ENCODE measurements around the gene TMEM131. TPM values are rescaled to one million over a fixed set of nuclear protein-coding genes. Genes with fewer than 3 reads are reported as not detected.

The TMEM131 gene
- total and polyA plus RNA-seq, 2 experiments from 2014 or later = 9.2 to 22.7 TPM

DNA sequence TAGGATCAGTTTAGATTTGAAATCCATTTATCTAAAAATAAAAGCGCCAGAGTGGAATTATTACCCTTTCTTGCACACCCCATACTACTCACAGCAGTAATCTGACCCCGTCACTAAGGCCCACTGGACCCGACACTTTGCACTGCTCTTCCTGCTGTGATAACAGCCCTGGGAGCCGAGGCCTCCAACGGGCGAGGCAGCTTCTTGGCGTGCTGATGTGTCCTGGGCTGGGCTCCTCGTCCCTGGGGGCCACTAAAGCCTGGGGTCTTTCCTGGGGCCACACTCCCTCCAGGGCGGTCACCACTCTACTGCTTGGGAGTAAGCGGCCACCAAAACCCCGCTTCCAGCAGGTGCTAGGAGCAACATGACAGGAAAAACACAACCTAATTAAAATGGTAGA, 220.7 kb downstream of the TMEM131 start:
- ATAC-seq (no peak), DNase-seq (ENCODE audit: low spot score) (no peak)
- Histone ChIP-seq H3F3A (replicated peaks; ENCODE audit: low read depth) (no peaks in the 10 kb centered on the region), H3K36me3 (ENCODE audit: insufficient read depth) (no peaks in the 10 kb centered on the region), H3K4me2 (no peak overlapping the region), H3K9me2 (ENCODE audit: insufficient read depth) (0 out of 2 replicates have a peak, but pooled peaks cover 3% of the 10 kb centered on the region), H4K20me1 (replicated peaks; ENCODE audit: insufficient read depth) (no peaks in the 10 kb centered on the region), H3K79me2 (replicated peaks; ENCODE audit: insufficient read depth) (no peaks in the 10 kb centered on the region), H2AFZ (no peak overlapping the region), H3K4me3 (no peak overlapping the region), H3K27ac (ENCODE audit: low read depth) (no peak overlapping the region), H3K4me1 (ENCODE audit: insufficient read depth) (peaks cover 6% of the 10 kb centered on the region), H3K27me3 (ENCODE audit: insufficient read depth) (no peaks in the 10 kb centered on the region)
- Mint-ChIP-seq H3K36me3 (ENCODE audit: low read depth) (peaks cover 10% of the 10 kb centered on the region; the same call in 2 of the 3 replicates), H3K9me3 (no peaks in the 10 kb centered on the region), H3K4me3 (no peak overlapping the region), H3K27ac (no peak overlapping the region), H3K4me1 (peaks cover 21% of the 10 kb centered on the region), H3K27me3 (ENCODE audit: insufficient read depth, low read depth, poor library complexity) (no peaks in the 10 kb centered on the region)
- TF ChIP-seq EZH2 (IDR thresholded peaks at IDR 0.05; ENCODE audit: low read depth, unreplicated experiment) (no peak), CREB1 (CRISPR knock-in tag; IDR thresholded peaks at IDR 0.05; ENCODE audit: low read depth) (no peak), EZH2phosphoT487 (IDR thresholded peaks at IDR 0.05; ENCODE audit: unreplicated experiment) (no peak), JUNB (IDR thresholded peaks at IDR 0.05; ENCODE audit: unreplicated experiment) (no peak), ZNF331 (CRISPR knock-in tag; IDR thresholded peaks at IDR 0.05; ENCODE audit: low read depth) (no peak), STAT1 (IDR thresholded peaks at IDR 0.05; ENCODE audit: unreplicated experiment) (no peak)
- TF ChIP-seq, protein P1, sequence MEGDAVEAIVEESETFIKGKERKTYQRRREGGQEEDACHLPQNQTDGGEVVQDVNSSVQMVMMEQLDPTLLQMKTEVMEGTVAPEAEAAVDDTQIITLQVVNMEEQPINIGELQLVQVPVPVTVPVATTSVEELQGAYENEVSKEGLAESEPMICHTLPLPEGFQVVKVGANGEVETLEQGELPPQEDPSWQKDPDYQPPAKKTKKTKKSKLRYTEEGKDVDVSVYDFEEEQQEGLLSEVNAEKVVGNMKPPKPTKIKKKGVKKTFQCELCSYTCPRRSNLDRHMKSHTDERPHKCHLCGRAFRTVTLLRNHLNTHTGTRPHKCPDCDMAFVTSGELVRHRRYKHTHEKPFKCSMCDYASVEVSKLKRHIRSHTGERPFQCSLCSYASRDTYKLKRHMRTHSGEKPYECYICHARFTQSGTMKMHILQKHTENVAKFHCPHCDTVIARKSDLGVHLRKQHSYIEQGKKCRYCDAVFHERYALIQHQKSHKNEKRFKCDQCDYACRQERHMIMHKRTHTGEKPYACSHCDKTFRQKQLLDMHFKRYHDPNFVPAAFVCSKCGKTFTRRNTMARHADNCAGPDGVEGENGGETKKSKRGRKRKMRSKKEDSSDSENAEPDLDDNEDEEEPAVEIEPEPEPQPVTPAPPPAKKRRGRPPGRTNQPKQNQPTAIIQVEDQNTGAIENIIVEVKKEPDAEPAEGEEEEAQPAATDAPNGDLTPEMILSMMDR (conservative IDR thresholded peaks at IDR 0.05; ENCODE audit: low read depth in 2 of 2) = no peak
- TF ChIP-seq, protein P2, sequence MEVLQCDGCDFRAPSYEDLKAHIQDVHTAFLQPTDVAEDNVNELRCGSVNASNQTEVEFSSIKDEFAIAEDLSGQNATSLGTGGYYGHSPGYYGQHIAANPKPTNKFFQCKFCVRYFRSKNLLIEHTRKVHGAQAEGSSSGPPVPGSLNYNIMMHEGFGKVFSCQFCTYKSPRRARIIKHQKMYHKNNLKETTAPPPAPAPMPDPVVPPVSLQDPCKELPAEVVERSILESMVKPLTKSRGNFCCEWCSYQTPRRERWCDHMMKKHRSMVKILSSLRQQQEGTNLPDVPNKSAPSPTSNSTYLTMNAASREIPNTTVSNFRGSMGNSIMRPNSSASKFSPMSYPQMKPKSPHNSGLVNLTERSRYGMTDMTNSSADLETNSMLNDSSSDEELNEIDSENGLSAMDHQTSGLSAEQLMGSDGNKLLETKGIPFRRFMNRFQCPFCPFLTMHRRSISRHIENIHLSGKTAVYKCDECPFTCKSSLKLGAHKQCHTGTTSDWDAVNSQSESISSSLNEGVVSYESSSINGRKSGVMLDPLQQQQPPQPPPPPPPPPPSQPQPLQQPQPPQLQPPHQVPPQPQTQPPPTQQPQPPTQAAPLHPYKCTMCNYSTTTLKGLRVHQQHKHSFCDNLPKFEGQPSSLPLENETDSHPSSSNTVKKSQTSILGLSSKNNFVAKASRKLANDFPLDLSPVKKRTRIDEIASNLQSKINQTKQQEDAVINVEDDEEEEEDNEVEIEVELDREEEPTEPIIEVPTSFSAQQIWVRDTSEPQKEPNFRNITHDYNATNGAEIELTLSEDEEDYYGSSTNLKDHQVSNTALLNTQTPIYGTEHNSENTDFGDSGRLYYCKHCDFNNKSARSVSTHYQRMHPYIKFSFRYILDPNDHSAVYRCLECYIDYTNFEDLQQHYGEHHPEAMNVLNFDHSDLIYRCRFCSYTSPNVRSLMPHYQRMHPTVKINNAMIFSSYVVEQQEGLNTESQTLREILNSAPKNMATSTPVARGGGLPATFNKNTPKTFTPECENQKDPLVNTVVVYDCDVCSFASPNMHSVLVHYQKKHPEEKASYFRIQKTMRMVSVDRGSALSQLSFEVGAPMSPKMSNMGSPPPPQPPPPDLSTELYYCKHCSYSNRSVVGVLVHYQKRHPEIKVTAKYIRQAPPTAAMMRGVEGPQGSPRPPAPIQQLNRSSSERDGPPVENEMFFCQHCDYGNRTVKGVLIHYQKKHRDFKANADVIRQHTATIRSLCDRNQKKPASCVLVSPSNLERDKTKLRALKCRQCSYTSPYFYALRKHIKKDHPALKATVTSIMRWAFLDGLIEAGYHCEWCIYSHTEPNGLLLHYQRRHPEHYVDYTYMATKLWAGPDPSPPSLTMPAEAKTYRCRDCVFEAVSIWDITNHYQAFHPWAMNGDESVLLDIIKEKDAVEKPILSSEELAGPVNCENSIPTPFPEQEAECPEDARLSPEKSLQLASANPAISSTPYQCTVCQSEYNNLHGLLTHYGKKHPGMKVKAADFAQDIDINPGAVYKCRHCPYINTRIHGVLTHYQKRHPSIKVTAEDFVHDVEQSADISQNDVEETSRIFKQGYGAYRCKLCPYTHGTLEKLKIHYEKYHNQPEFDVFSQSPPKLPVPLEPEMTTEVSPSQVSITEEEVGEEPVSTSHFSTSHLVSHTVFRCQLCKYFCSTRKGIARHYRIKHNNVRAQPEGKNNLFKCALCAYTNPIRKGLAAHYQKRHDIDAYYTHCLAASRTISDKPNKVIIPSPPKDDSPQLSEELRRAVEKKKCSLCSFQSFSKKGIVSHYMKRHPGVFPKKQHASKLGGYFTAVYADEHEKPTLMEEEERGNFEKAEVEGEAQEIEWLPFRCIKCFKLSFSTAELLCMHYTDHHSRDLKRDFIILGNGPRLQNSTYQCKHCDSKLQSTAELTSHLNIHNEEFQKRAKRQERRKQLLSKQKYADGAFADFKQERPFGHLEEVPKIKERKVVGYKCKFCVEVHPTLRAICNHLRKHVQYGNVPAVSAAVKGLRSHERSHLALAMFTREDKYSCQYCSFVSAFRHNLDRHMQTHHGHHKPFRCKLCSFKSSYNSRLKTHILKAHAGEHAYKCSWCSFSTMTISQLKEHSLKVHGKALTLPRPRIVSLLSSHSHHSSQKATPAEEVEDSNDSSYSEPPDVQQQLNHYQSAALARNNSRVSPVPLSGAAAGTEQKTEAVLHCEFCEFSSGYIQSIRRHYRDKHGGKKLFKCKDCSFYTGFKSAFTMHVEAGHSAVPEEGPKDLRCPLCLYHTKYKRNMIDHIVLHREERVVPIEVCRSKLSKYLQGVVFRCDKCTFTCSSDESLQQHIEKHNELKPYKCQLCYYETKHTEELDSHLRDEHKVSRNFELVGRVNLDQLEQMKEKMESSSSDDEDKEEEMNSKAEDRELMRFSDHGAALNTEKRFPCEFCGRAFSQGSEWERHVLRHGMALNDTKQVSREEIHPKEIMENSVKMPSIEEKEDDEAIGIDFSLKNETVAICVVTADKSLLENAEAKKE (CRISPR knock-in tag; IDR thresholded peaks at IDR 0.05) = no peak
